ENCODE data around the gene PSME3IP1.
"Not testable (repeated sequence)": the region's sequence is repeated elsewhere in the genome, so short reads cannot be mapped to it uniquely, and the experiment has no call there.

The PSME3IP1 gene

GRCh38 chr16:57123216-57123973 is 62.4 kb downstream of the PSME3IP1 start:
- no peak for DNase-seq (ENCODE audit: low read depth)

- no peak for DNase-seq (ENCODE audit: low read depth)
Measured at GRCh38 chr16:57118461-57119084, 67.3 kb downstream of the PSME3IP1 start.

- no peak for DNase-seq (ENCODE audit: low read depth)
Measured at GRCh38 chr16:57115514-57116182, 70.2 kb downstream of the PSME3IP1 start.

- no peak for DNase-seq (ENCODE audit: low read depth)
Measured at GRCh38 chr16:57115168-57115513, 70.7 kb downstream of the PSME3IP1 start.

- DNase-seq (ENCODE audit: low read depth) = no peak
Measured at GRCh38 chr16:57113664-57114063, 72.2 kb downstream of the PSME3IP1 start.

- no peak for DNase-seq (ENCODE audit: low read depth)
Measured at GRCh38 chr16:57113042-57113453, 72.8 kb downstream of the PSME3IP1 start.

GRCh38 chr16:57112403-57113041 is 73.3 kb downstream of the PSME3IP1 start:
- no peak for DNase-seq (ENCODE audit: low read depth)

- no peak for DNase-seq (ENCODE audit: low read depth)
Measured at GRCh38 chr16:57111420-57111819, 74.4 kb downstream of the PSME3IP1 start.

GRCh38 chr16:57110937-57111336 is 74.9 kb downstream of the PSME3IP1 start:
- no peak for DNase-seq (ENCODE audit: low read depth)

- DNase-seq (ENCODE audit: low read depth) = not testable (repeated sequence)
Measured at GRCh38 chr16:57109259-57110105, 76.4 kb downstream of the PSME3IP1 start.

GRCh38 chr16:57108432-57108831 is 77.4 kb downstream of the PSME3IP1 start:
- no peak for DNase-seq (ENCODE audit: low read depth)

- DNase-seq (ENCODE audit: low read depth) = no peak
Measured at GRCh38 chr16:57107321-57107922, 78.4 kb downstream of the PSME3IP1 start.

- DNase-seq (ENCODE audit: low read depth) = no peak
Measured at GRCh38 chr16:57106767-57107166, 79.1 kb downstream of the PSME3IP1 start.

GRCh38 chr16:57105184-57105583 is 80.7 kb downstream of the PSME3IP1 start:
- no peak for DNase-seq (ENCODE audit: low read depth)

- no peak for DNase-seq (ENCODE audit: low read depth)
Measured at GRCh38 chr16:57104706-57105105, 81.1 kb downstream of the PSME3IP1 start.

- no peak for DNase-seq (ENCODE audit: low read depth)
Measured at GRCh38 chr16:57102888-57103851, 82.7 kb downstream of the PSME3IP1 start.
